ENCODE data around the gene FNDC3B.
A peak's percentile ranks its signal among the peaks of the same experiment; 100 is the strongest.

The FNDC3B gene

DNA sequence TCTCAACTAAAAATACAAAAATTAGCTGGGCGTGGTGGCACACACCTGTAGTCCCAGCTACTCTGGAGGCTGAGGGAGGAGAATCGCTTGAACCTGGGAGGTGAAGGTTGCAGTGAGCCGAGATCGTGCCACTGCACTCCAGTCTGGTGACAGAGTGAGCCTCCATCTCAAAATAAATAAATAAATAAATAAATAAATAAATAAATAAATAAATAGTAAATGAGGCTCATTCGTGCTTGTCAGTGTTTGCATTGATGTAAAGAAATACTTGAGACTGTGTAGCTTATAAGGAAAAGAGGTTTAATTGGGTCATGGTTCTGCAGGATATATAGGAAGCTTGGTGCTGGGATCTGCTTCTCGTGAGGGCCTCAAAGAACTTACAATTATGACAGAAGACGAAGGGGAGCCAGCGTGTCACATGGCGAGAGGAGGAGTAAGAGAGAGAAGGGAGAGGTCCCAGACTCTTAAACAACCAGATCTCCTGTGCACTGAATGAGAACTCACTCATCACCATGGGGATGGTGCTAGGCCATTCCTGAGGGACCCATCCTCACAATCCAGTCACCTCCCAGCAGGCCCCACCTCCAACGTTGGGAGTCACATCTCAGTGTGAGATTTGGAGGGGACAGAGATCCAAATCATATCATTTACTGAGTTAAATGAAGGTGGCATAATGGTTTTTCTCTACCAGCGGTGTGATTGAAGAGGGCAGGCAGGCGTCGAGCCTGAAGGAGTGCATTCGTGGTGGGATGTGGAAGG, 104.5 kb downstream of the FNDC3B start:
- H3K36me3 ChIP-seq (ENCODE audit: control insufficient read depth in 4 of 4, insufficient read depth in 4 of 4, low read length in 3 of 4): peaks cover 0 to 6% (median 0%) of the 10 kb centered on the region in 4 experiments
- POLR2A ChIA-PET: no interaction called here
- WGBS (ENCODE audit: insufficient coverage): over 99% methylated on average over 9 of the region's 14 CpGs
- CTCF ChIA-PET: no interaction called here
- H3K4me1 ChIP-seq (ENCODE audit: control extremely low read depth in 1 of 4, control insufficient read depth in 4 of 4, insufficient read depth in 4 of 4, low read length in 3 of 4): peaks cover 6 to 40% (median 15%) of the 10 kb centered on the region in 4 experiments
- H3K9me3 ChIP-seq (ENCODE audit: control extremely low read depth in 1 of 5, control insufficient read depth in 4 of 5, insufficient read depth in 2 of 5, low read depth in 1 of 5, low read length in 4 of 5): no peaks in the 10 kb centered on the region
- DNase-seq: no peak
- no peaks in the 10 kb centered on the region for H3K27me3 ChIP-seq (replicated peaks in 2 of 5; ENCODE audit: control insufficient read depth in 4 of 5, insufficient read depth in 5 of 5, low read length in 4 of 5)
- no peak overlapping the region for H3K27ac ChIP-seq (ENCODE audit: insufficient read depth in 1 of 2, low read depth in 1 of 2, low read length in 2 of 2, poor library complexity in 1 of 2, severe bottlenecking in 2 of 2)
- H3K4me3 ChIP-seq (ENCODE audit: control insufficient read depth in 1 of 7, extremely low read depth in 1 of 7, insufficient read depth in 4 of 7, low read depth in 2 of 7, low read length in 6 of 7): no peak overlapping the region

DNA sequence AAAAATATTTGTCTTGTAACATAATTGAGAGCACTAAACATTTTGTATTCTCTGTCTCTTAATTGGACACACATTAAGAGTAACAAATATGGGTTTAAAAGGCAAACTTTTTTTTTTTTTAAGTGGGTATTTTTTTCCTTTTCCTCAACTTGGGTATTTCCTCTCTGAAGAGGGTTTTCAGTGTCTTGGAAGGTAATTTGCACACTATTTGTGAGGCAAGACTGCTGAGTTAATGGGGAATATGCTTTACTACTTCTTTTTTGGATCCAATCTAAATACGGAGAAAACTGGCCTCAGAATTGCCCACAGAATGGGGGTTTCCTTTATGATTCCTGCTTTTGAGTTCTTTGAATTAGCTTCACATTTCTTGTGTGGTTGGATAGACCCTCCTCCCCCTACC, 105.2 kb downstream of the FNDC3B start:
- H3K9me3 ChIP-seq (ENCODE audit: control extremely low read depth in 1 of 5, control insufficient read depth in 4 of 5, insufficient read depth in 2 of 5, low read depth in 1 of 5, low read length in 4 of 5): no peaks in the 10 kb centered on the region
- H3K27me3 ChIP-seq (replicated peaks in 2 of 5; ENCODE audit: control insufficient read depth in 4 of 5, insufficient read depth in 5 of 5, low read length in 4 of 5): no peaks in the 10 kb centered on the region
- no peak overlapping the region for H3K4me3 ChIP-seq (ENCODE audit: control insufficient read depth in 1 of 7, extremely low read depth in 1 of 7, insufficient read depth in 4 of 7, low read depth in 2 of 7, low read length in 6 of 7)
- peak overlapping the region in 1 of 2 experiments; percentile 17 for H3K27ac ChIP-seq (ENCODE audit: insufficient read depth in 1 of 2, low read depth in 1 of 2, low read length in 2 of 2, poor library complexity in 1 of 2, severe bottlenecking in 2 of 2)
- WGBS (ENCODE audit: insufficient coverage): no CpG with 5 or more reads among the region's 1 CpG
- ChIA-PET CTCF (no interaction called here), POLR2A (no interaction called here)
- H3K36me3 ChIP-seq (ENCODE audit: control insufficient read depth in 4 of 4, insufficient read depth in 4 of 4, low read length in 3 of 4): peaks cover 0 to 6% (median 0%) of the 10 kb centered on the region in 4 experiments
- H3K4me1 ChIP-seq (ENCODE audit: control extremely low read depth in 1 of 4, control insufficient read depth in 4 of 4, insufficient read depth in 4 of 4, low read length in 3 of 4): peaks cover 0 to 35% (median 10%) of the 10 kb centered on the region in 4 experiments
- no peak for DNase-seq

DNA sequence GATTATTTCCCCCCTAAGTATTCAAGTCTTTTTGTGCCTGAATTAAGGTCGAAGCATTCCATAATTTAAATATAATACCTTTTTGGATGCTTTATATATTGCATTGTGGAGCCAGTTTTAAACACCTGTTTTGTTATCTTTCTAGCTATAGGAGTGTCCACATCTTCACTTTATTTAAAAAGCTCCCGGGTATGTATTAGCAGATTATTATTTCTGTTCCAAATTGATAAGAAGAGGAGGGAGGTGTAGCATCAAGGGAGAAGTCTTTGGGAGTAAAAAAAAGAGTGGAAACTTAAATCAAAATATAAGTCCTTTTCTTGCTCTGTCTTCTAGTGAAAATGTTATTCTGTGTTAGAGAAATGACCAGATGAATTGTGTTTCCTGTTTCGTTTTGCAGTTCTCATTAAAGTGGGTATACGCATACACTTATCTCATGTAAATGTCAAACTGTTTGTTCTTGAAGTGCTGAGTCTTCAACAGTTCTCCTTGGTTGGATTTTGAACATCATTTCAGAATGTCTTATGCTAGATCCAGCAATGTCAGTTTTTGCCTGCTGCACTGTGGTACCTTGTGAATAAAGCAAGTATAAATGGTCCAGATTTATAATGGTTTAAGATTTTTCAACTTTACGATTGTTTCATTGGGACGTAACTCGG, 105.8 kb downstream of the FNDC3B start:
- WGBS (ENCODE audit: insufficient coverage): 50% methylated on average over 2 of the region's 7 CpGs
- peak overlapping the region in 1 of 2 experiments; percentile 17 for H3K27ac ChIP-seq (ENCODE audit: insufficient read depth in 1 of 2, low read depth in 1 of 2, low read length in 2 of 2, poor library complexity in 1 of 2, severe bottlenecking in 2 of 2)
- CTCF ChIA-PET: no interaction called here
- H3K9me3 ChIP-seq (ENCODE audit: control extremely low read depth in 1 of 5, control insufficient read depth in 4 of 5, insufficient read depth in 2 of 5, low read depth in 1 of 5, low read length in 4 of 5): no peaks in the 10 kb centered on the region
- POLR2A ChIA-PET: no interaction called here
- peak overlapping the region in 2 of 7 experiments; percentile 42 to 49 for H3K4me3 ChIP-seq (ENCODE audit: control insufficient read depth in 1 of 7, extremely low read depth in 1 of 7, insufficient read depth in 4 of 7, low read depth in 2 of 7, low read length in 6 of 7)
- peak in 2 of 3 donors; percentile 29 to 47 for DNase-seq
- peaks cover 0 to 33% (median 9%) of the 10 kb centered on the region in 4 experiments for H3K4me1 ChIP-seq (ENCODE audit: control extremely low read depth in 1 of 4, control insufficient read depth in 4 of 4, insufficient read depth in 4 of 4, low read length in 3 of 4)
- H3K27me3 ChIP-seq (replicated peaks in 2 of 5; ENCODE audit: control insufficient read depth in 4 of 5, insufficient read depth in 5 of 5, low read length in 4 of 5): no peaks in the 10 kb centered on the region
- peaks cover 0 to 6% (median 0%) of the 10 kb centered on the region in 4 experiments for H3K36me3 ChIP-seq (ENCODE audit: control insufficient read depth in 4 of 4, insufficient read depth in 4 of 4, low read length in 3 of 4)

DNA sequence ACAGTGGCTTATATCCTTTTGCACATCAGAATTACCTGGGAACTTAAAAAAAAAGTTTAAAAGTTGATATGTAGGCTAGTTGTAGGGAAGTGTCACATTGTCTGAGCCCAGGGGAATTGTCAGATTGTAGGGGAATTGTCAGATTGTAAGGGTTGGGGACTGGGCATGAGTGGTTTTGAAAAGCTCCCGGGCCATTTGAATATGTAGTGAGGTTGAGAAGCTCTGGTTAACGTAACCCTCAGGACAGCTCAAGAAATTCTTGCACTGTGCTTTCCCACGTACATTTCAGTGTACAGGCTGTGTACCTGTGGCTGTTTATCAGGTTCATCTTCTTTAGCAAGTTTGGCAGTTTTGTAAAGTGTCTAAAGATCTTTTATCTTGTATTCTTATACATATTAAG, 107.0 kb downstream of the FNDC3B start:
- CTCF ChIA-PET: interaction anchor here (1.2 to 1.4 kb wide), 2 partner anchors 16 to 38 kb away, joined by 3 to 4 read pairs; no protein-coding TSS in a partner anchor
- no peak for DNase-seq
- no peaks in the 10 kb centered on the region for H3K9me3 ChIP-seq (ENCODE audit: control extremely low read depth in 1 of 5, control insufficient read depth in 4 of 5, insufficient read depth in 2 of 5, low read depth in 1 of 5, low read length in 4 of 5)
- H3K36me3 ChIP-seq (ENCODE audit: control insufficient read depth in 4 of 4, insufficient read depth in 4 of 4, low read length in 3 of 4): peaks cover 0 to 2% (median 0%) of the 10 kb centered on the region in 4 experiments
- H3K27ac ChIP-seq (ENCODE audit: insufficient read depth in 1 of 2, low read depth in 1 of 2, low read length in 2 of 2, poor library complexity in 1 of 2, severe bottlenecking in 2 of 2): no peak overlapping the region
- H3K4me3 ChIP-seq (ENCODE audit: control insufficient read depth in 1 of 7, extremely low read depth in 1 of 7, insufficient read depth in 4 of 7, low read depth in 2 of 7, low read length in 6 of 7): no peak overlapping the region
- 95% methylated on average over 2 of the region's 3 CpGs for WGBS (ENCODE audit: insufficient coverage)
- peaks cover 0 to 31% (median 9%) of the 10 kb centered on the region in 4 experiments for H3K4me1 ChIP-seq (ENCODE audit: control extremely low read depth in 1 of 4, control insufficient read depth in 4 of 4, insufficient read depth in 4 of 4, low read length in 3 of 4)
- POLR2A ChIA-PET: no interaction called here
- H3K27me3 ChIP-seq (replicated peaks in 2 of 5; ENCODE audit: control insufficient read depth in 4 of 5, insufficient read depth in 5 of 5, low read length in 4 of 5): no peaks in the 10 kb centered on the region

DNA sequence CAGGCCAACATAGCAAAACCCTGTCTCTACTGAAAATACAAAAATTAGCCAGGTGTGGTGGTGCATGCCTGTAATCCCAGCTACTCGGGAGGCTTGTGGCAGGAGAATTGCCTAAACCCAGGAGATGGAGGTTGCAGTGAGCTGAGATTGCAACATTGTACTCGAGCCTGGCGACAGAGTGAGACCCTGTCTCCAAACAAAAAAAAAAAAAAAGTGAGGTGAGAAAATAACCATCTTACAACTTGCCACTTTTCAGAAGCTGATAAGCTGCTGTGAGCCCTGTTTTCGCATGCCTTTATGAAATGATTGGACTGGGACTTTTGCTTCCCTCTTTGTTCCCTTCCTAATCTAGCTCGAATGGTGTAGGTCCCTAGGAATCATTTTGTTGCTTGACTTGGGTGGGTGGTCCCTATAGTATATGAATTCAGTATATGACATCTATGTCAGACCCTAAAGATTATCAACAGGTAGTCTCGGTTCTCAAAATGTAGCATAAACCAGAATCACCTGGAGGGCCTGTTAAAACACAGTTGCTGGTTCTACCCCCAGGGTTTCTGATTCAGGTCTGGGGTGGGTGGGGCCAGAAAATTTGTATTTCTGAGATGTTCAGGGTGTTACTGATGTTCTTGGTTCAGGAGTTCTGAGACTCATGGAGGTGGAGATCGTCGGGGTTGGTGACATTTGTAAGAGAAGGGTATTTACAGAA, 107.9 kb downstream of the FNDC3B start:
- no peak overlapping the region for H3K27ac ChIP-seq (ENCODE audit: insufficient read depth in 1 of 2, low read depth in 1 of 2, low read length in 2 of 2, poor library complexity in 1 of 2, severe bottlenecking in 2 of 2)
- WGBS (ENCODE audit: insufficient coverage): 100% methylated on average over 3 of the region's 8 CpGs
- no peak for DNase-seq
- peaks cover 2 to 38% (median 11%) of the 10 kb centered on the region in 4 experiments for H3K4me1 ChIP-seq (ENCODE audit: control extremely low read depth in 1 of 4, control insufficient read depth in 4 of 4, insufficient read depth in 4 of 4, low read length in 3 of 4)
- no peaks in the 10 kb centered on the region for H3K9me3 ChIP-seq (ENCODE audit: control extremely low read depth in 1 of 5, control insufficient read depth in 4 of 5, insufficient read depth in 2 of 5, low read depth in 1 of 5, low read length in 4 of 5)
- POLR2A ChIA-PET: no interaction called here
- no peak overlapping the region for H3K4me3 ChIP-seq (ENCODE audit: control insufficient read depth in 1 of 7, extremely low read depth in 1 of 7, insufficient read depth in 4 of 7, low read depth in 2 of 7, low read length in 6 of 7)
- H3K27me3 ChIP-seq (replicated peaks in 2 of 5; ENCODE audit: control insufficient read depth in 4 of 5, insufficient read depth in 5 of 5, low read length in 4 of 5): no peaks in the 10 kb centered on the region
- CTCF ChIA-PET: interaction anchor here (1.2 to 1.4 kb wide), 2 partner anchors 15 to 39 kb away, joined by 3 to 4 read pairs; no protein-coding TSS in a partner anchor
- H3K36me3 ChIP-seq (ENCODE audit: control insufficient read depth in 4 of 4, insufficient read depth in 4 of 4, low read length in 3 of 4): peaks cover 0 to 2% (median 0%) of the 10 kb centered on the region in 4 experiments

DNA sequence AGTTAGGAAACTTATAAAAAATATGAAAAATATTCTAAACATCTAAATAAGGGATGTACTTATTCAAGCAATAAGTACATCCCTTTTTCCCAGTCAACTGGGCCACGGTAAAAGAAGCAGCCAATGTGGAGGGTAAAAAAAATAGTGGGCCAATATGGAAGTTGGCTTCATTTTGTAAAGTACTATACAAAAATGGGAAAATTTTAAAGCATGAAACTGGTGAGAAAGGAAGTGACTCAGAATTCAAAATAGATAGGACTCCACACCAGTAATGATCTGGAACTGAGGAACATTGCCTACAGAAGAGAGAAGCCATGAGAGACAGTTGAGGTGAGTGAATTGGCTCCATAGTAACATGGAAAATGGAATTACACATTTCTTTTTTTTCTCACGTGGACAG, 108.9 kb downstream of the FNDC3B start:
- POLR2A ChIA-PET: no interaction called here
- no peaks in the 10 kb centered on the region for H3K9me3 ChIP-seq (ENCODE audit: control extremely low read depth in 1 of 5, control insufficient read depth in 4 of 5, insufficient read depth in 2 of 5, low read depth in 1 of 5, low read length in 4 of 5)
- WGBS (ENCODE audit: insufficient coverage): no CpG with 5 or more reads among the region's 2 CpGs
- CTCF ChIA-PET: interaction anchor here (1.6 kb wide), 1 partner anchor 9 kb away, joined by 4 read pairs; no protein-coding TSS in a partner anchor
- no peak overlapping the region for H3K27ac ChIP-seq (ENCODE audit: insufficient read depth in 1 of 2, low read depth in 1 of 2, low read length in 2 of 2, poor library complexity in 1 of 2, severe bottlenecking in 2 of 2)
- H3K27me3 ChIP-seq (replicated peaks in 2 of 5; ENCODE audit: control insufficient read depth in 4 of 5, insufficient read depth in 5 of 5, low read length in 4 of 5): no peaks in the 10 kb centered on the region
- no peaks in the 10 kb centered on the region for H3K36me3 ChIP-seq (ENCODE audit: control insufficient read depth in 4 of 4, insufficient read depth in 4 of 4, low read length in 3 of 4)
- no peak overlapping the region for H3K4me3 ChIP-seq (ENCODE audit: control insufficient read depth in 1 of 7, extremely low read depth in 1 of 7, insufficient read depth in 4 of 7, low read depth in 2 of 7, low read length in 6 of 7)
- peak in 1 of 3 donors; percentile 34 for DNase-seq
- H3K4me1 ChIP-seq (ENCODE audit: control extremely low read depth in 1 of 4, control insufficient read depth in 4 of 4, insufficient read depth in 4 of 4, low read length in 3 of 4): peaks cover 8 to 48% (median 20%) of the 10 kb centered on the region in 4 experiments
